GM12801 (cell line): ENCODE results near the gene ABCA4.

Experiments
- CTCF ChIP-seq: IDR thresholded peaks from one replicate; pipeline ENCODE4 v1.5.1; 2011; ENCODE audit warnings: control low read depth; ENCODE audit not compliant: insufficient read length; ENCODE audit errors: extremely low read depth

ABCA4 gene

GRCh38 chr1:94044290-94044790 is 76.6 kb downstream of the ABCA4 start:
- TF ChIP-seq CTCF = no peak

GRCh38 chr1:94043738-94044289 is 77.1 kb downstream of the ABCA4 start:
- no peak for TF ChIP-seq CTCF

DNA sequence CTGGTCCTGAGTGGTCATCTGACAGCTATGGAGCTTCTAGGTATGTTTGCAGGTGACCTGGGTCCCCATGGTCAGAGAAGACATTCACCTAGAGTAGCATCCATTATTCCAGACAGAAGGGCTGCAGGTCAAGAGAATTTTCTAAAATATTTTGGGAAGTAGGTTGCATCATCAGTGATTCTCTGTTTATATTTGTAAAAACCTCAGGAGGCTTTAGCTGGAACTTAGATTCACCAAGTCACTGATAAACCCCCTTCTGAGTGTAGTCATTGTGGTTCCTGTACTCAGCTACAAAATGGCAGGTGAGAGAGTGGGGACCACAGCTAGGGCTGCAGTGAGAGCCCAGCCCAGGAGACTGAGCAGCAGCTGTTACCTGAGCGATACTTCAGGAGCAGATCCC is 78.6 kb downstream of the ABCA4 start:
- no peak for TF ChIP-seq CTCF

GRCh38 chr1:94039871-94040569 is 80.9 kb downstream of the ABCA4 start:
- TF ChIP-seq CTCF = no peak

DNA sequence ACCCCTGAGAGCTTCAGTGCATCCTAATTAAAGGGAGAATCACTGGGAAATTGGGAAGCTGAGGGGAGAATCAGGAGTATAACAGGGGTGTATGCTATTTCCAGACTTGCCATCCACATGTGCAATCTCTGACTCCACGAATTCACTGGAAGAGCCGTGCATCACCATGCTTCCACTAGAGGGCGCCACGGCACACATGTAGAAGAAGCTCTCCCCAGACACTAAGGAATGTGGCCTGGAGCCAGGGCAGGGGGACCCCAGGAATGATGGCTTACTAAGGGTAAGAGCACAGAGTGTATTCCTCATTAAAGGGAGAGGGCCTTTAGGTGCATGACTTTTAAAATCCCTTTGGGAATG is 81.5 kb downstream of the ABCA4 start:
- TF ChIP-seq CTCF = no peak

DNA sequence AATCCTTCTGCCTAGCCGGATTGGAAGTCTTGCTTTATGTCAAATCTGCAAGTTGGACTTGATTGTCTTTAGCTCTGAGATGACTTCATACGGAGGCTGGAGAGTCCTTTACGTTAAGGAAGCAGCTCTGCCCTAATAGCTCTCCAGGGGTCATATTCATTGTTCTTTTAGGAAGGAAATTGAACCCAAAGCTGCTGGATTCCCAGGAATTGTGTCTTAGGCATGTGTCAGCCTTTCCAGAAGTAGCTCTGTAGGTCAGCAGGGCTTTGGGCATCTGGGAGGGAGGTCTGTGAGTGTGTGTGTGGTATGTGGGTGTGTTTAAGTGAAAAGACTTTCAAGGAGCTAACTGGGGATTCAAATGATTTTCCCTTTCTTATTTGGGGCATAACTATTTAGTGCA is 82.4 kb downstream of the ABCA4 start:
- no peak for TF ChIP-seq CTCF

GRCh38 chr1:94037392-94038229 is 83.3 kb downstream of the ABCA4 start:
- TF ChIP-seq CTCF = no peak
